ENCODE data around the gene CCDC6. TPM values are rescaled to one million over a fixed set of nuclear protein-coding genes. Genes with fewer than 3 reads are reported as not detected.
A peak's percentile ranks its signal among the peaks of the same experiment; 100 is the strongest.
"Not testable (repeated sequence)": the region's sequence is repeated elsewhere in the genome, so short reads cannot be mapped to it uniquely, and the experiment has no call there.

CCDC6 gene
- total RNA-seq, 1 experiment from 2014 or later = 13.7 TPM

DNA sequence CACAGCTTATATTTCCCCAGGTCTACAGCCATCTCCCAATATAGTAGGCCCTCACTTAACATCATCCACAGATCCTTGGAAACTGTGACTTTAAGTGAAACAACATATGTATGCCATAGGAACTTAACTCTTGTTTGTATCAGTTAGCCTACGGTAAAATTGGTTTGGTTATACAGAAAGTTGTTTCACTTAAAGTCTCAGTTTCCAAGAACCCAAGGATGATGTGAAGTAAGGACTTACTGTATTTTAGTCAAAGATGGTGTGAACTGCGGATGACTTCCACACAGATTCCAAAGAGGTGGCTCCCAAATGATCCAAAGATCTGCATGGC, 96.7 kb downstream of the CCDC6 start:
- no peak for DNase-seq (ENCODE audit: low read depth)

- peak; percentile 61 for DNase-seq (ENCODE audit: low read depth)
Observed at GRCh38 chr10:59808896-59809643, 97.3 kb downstream of the CCDC6 start.

DNA sequence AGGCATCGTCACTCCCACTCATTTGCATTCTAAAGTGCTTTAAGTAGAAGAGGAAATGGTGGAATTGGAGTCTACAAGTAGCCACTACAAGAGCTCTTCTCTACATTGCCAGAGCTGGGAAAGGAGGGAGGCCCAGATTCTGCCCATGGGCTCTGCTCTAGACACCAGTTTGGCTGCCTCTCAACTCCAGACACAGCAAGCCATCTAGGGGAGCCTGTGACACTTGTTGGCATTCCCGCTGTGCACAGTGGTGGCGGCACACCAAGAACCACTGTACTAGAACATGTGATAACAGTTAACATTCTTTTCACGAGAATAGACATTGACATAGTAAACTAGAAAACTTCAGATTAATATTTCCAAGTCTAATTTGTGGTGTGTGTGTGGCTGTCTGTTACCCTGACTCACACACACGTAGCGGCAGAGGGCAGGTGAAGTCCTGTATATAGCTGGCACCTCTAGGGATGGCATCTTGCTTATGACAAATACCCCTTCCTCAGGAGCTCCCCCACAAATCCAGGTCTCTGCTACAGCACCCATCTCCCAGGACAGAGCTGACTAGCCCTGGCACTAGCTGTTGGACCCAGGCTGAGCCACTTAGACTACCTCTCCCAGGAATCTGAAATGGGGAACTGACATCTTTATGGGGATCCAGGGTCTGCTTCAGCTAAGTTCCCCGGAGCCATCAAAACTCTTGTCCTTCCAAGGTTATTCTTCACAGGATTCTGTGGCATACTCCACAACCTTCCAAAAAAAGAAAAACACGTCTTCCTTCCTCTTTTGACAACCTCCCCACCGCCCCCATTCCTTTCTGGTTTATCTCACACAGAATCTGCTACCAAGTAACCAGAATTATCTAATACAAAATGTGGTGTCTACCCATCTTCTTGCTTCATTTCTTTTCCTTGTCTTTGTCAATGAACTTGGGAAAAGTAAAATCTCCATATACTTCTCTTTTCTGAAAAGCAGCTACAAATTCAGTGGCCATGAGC, 98.4 kb downstream of the CCDC6 start:
- DNase-seq (ENCODE audit: low read depth) = no peak

DNA sequence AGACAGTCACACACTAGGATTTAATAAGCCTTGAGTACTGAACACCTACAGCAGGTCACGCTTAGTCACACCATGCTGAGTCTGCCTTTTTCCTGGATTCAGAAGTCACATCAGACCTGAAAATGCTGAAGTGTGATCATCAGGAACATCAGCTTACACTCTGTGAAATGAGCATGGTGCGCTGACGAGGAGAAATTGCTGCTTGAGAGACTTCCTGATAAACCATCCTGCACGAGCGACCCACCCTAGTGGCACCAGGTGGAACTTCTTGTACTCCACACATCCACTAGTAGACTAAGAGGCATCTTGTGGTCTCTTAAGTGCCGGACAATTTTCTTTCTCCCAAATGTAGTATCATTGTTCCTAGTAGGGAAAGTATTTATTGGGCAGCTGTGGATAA, 101.3 kb downstream of the CCDC6 start:
- DNase-seq (ENCODE audit: low read depth) = peak; percentile 10

- no peak for DNase-seq (ENCODE audit: low read depth)
Observed at GRCh38 chr10:59804220-59804619, 102.1 kb downstream of the CCDC6 start.

DNA sequence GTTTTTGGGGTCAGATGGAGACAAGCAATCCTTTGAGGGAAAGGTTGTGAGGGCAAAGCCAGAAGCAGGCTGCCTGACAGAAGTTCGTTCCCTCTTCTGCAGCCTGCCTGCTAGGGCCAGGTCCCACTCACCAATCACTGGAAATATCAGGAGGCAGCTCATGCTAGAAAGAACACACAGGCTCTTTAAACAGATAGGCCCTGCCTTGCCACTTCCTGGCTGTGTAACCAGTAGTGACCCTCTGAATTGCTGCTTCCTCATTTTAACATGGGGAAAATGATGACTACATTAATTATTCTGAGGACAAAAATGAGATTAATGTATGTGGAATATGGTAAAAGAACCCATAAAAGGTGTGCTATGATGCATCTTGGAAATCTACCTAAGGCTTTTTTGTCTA, 102.6 kb downstream of the CCDC6 start:
- no peak for DNase-seq (ENCODE audit: low read depth)

GRCh38 chr10:59801171-59801570, 105.2 kb downstream of the CCDC6 start:
- DNase-seq (ENCODE audit: low read depth) = no peak

DNA sequence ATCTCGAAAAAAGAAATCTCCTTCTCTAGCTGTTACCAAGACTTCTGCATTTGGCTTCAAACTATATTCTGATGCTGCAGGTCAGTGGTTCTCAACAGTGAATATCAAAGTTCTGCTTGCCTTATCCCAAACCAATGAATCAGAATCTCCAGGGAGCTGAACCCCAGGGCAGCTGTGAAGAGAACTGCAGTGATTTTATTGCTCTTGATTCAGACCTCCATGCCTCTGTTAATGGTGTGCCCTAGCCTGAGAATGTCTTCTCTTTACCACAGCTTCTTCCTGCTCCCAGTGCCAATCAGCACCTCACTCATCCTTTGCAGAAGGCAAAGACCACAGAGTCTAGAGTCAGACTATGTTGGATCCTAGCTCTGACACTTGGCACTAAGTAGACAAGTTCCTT, 106.9 kb downstream of the CCDC6 start:
- DNase-seq (ENCODE audit: low read depth) = no peak

GRCh38 chr10:59793919-59794318, 112.4 kb downstream of the CCDC6 start:
- no peak for DNase-seq (ENCODE audit: low read depth)

DNA sequence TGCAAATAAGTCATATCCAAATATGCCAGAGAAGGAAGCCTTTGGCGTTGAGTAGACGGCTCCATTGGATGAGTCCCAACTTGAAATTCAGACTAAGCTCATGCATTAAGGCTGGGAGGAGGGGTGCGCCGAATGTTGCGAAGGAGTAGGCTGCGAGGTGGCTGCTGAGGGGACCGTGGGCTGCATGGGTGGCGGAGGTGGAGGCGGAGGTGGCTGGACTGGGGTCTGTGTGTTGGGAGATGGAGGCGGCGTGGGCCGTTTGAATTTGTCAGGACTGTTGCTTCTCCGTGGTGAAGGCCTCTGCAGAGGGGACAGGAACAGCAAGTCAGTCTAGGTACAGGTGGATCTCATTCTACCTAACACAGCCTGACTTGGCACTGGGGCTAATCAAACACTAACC, 113.5 kb downstream of the CCDC6 start:
- DNase-seq (ENCODE audit: low read depth) = no peak

- no peak for DNase-seq (ENCODE audit: low read depth)
Observed at GRCh38 chr10:59791601-59792000, 114.8 kb downstream of the CCDC6 start.

- not testable (repeated sequence) for DNase-seq (ENCODE audit: low read depth)
Observed at GRCh38 chr10:59790080-59790479, 116.3 kb downstream of the CCDC6 start.

GRCh38 chr10:59788914-59789313, 117.4 kb downstream of the CCDC6 start:
- DNase-seq (ENCODE audit: low read depth) = not testable (repeated sequence)

DNA sequence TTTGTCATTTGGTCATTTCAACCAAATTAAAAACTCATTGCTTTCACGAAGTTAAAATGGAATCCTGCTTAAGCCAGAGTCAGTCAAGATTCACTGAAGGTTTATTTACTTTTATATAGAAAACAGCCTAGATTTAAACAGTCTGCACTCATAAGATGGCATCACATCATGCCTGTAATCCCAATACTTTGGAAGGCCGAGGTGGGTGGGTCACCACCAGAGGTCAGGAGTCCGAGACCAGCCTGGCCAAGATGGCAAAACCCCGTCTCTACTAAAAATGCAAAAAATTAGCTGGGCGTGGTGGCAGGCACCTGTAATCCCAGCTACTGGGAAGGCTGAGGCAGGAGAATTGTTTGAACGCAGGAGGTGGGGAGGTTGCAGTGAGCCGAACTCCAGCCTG, 119.3 kb downstream of the CCDC6 start:
- not testable (repeated sequence) for DNase-seq (ENCODE audit: low read depth)

DNA sequence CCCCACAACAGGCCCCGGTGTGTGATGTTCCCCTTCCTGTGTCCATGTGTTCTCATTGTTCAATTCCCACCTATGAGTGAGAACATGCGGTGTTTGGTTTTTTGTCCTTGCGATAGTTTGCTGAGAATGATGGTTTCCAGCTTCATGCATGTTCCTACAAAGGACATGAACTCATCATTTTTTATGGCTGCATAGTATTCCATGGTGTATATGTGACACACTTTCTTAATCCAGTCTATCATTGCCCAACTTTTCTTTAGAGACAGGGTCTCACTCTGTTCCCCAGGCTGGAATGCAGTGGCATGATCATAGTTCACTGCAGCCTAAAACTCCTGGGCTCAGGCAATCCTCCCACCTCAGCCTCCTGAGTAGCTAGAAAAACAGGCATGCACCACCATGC, 120.9 kb downstream of the CCDC6 start:
- not testable (repeated sequence) for DNase-seq (ENCODE audit: low read depth)

DNA sequence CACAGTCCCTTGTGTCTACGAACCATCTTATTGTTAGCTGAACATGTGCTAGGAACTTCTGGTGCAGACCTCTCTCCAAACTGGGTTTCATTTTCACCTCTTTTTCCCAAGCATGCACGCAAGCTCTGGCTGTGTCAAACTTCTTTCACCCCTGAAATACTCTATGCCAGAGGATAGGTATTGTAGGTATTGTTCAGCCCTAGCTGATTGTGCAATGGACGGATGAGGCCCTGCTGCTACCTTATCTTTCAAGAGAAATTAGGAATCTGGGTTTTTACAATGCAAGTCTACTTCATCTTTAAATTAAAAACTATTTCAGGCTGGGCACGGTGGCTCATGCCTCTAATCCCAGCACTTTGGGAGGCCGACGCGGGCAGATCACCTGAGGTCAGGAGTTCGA, 124.8 kb downstream of the CCDC6 start:
- no peak for DNase-seq (ENCODE audit: low read depth)

- no peak for DNase-seq (ENCODE audit: low read depth)
Observed at GRCh38 chr10:59779756-59780533, 126.4 kb downstream of the CCDC6 start.

DNA sequence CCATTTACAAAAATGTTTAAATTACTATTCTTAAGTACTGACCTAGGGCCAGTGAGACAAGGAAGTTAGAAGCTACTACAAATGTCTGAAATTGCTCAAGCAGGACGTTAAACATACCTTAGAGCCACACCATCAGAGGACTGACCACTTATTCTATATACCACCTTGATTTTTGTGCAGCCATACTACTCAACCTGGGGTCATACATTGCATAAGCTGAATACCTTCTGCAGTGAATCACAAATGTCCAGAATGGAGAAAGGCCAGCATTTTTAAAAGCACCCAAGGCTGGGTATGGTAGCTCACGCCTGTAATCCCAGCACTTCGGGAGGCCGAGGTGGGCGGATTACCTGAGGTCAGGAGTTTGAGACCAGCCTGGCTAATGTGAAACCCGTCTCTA, 131.9 kb downstream of the CCDC6 start:
- DNase-seq (ENCODE audit: low read depth) = no peak

DNA sequence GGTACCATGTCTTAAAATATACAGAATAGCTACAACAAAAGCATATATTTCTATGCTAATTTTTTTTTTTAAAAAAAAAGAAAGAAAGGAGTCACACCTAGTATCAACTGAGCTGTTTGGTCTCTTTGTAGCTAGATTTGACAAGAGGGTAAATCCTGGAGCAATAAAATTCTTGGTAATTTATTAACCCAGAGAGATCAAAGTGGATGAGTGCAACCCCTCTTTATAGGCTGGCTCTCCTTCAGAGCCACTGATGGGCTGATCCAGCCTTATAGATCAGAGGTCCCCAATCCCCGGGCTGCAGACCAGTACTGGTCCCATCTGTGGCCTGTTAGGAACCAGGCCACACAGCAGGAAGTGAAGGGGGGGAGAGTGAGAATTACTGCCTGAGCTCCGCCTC, 133.3 kb downstream of the CCDC6 start:
- no peak for DNase-seq (ENCODE audit: low read depth)

- DNase-seq (ENCODE audit: low read depth) = no peak
Observed at GRCh38 chr10:59771162-59771807, 135.1 kb downstream of the CCDC6 start.

DNA sequence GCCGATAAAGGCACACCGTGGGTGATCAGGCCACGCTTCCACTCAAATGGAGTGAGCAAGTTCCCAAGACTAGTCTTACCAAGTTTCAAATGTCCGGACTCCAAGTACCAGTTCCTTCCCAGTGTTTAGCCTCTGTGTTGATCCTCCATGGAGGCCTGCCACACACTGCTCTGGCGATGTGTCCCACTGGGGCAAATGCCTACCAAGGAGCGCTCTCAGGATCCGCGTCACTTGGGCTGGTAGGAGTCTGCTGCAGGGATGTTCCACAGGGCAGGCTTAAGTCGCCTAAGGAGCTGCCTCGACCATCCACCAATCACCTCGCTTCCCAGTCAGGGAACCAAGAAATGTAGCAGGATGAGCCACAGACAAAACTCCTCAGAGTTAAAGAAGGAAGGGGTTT, 135.7 kb downstream of the CCDC6 start:
- no peak for DNase-seq (ENCODE audit: low read depth)

DNA sequence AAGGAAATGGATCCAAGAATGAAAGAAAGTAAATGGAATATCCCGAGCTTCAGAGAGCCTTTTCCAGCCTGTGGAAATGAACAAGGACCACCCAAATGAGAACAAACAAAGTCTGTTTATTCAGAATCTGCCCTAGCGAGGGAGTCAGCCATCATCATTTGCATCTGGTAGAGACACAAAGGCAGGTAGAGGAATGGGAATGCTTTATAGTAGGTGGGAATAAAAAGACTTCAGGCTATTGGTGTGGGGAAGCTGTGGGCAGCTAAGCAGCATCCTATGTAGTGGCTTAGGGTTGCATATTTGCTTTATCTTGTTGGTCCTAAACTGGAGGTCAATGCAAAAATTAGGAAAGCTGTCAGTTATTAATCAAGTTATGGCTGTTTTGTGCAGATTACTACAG, 143.9 kb downstream of the CCDC6 start:
- no peak for DNase-seq (ENCODE audit: low read depth)
